ENCODE results near the gene TEX19.

The TEX19 gene

DNA sequence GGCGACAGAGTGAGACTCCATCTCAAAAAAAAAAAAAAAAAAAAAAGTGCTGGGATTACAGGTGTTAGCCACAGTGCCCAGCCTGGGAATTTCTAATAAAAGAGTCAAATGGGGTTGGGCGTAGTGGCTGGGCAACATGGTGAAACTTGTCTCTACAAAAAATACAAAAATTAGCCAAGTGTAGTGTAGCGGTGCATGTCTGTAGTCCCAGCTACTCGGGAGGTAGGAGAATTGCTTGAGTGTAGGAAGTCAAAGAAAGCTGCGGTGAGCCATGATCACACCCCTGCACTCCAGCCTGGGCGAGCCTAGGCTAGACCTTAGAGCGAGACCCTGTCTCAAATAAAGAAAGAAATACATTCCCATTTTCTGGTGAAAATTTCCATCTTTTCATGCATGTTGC is 10.2 kb downstream of the TEX19 start:
- no peaks in the 10 kb centered on the region for H3K9me3 ChIP-seq (ENCODE audit: low read length)
- H3K4me1 ChIP-seq (ENCODE audit: insufficient read depth, low read length, severe bottlenecking), result peaks cover 16% of the 10 kb centered on the region
- no peak for TF ChIP-seq EZH2 (IDR thresholded peaks at IDR 0.05; ENCODE audit: borderline replicate concordance, low read length)
- TF ChIP-seq, protein P1, sequence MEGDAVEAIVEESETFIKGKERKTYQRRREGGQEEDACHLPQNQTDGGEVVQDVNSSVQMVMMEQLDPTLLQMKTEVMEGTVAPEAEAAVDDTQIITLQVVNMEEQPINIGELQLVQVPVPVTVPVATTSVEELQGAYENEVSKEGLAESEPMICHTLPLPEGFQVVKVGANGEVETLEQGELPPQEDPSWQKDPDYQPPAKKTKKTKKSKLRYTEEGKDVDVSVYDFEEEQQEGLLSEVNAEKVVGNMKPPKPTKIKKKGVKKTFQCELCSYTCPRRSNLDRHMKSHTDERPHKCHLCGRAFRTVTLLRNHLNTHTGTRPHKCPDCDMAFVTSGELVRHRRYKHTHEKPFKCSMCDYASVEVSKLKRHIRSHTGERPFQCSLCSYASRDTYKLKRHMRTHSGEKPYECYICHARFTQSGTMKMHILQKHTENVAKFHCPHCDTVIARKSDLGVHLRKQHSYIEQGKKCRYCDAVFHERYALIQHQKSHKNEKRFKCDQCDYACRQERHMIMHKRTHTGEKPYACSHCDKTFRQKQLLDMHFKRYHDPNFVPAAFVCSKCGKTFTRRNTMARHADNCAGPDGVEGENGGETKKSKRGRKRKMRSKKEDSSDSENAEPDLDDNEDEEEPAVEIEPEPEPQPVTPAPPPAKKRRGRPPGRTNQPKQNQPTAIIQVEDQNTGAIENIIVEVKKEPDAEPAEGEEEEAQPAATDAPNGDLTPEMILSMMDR (IDR thresholded peaks at IDR 0.05; ENCODE audit: low read length), result no peak
- H3K27ac ChIP-seq (ENCODE audit: low read depth, low read length, poor library complexity, severe bottlenecking), result no peak overlapping the region
- no peaks in the 10 kb centered on the region; the same call in 1 of the 2 replicates for H3F3A ChIP-seq (ENCODE audit: insufficient read depth, low read length)
- H3K36me3 ChIP-seq (ENCODE audit: insufficient read depth, low read length), result no peaks in the 10 kb centered on the region; the same call in 1 of the 2 replicates
- H3K9me2 ChIP-seq (ENCODE audit: low read depth, low read length), result no peaks in the 10 kb centered on the region
- no peaks in the 10 kb centered on the region for H3K79me2 ChIP-seq (ENCODE audit: insufficient read depth, low read length)
- H2AFZ ChIP-seq (ENCODE audit: low read length), result no peak overlapping the region
- no peak overlapping the region for H3K4me3 ChIP-seq (ENCODE audit: low read depth, low read length, poor library complexity, severe bottlenecking)
- no peak overlapping the region for H3K9ac ChIP-seq (ENCODE audit: low read length)
- no peaks in the 10 kb centered on the region for H4K20me1 ChIP-seq (ENCODE audit: insufficient read depth, low read length)
- no peaks in the 10 kb centered on the region; the same call in 1 of the 2 replicates for H3K27me3 ChIP-seq (ENCODE audit: insufficient read depth, low read length)
- no peak overlapping the region for H3K4me2 ChIP-seq (ENCODE audit: low read length)

DNA sequence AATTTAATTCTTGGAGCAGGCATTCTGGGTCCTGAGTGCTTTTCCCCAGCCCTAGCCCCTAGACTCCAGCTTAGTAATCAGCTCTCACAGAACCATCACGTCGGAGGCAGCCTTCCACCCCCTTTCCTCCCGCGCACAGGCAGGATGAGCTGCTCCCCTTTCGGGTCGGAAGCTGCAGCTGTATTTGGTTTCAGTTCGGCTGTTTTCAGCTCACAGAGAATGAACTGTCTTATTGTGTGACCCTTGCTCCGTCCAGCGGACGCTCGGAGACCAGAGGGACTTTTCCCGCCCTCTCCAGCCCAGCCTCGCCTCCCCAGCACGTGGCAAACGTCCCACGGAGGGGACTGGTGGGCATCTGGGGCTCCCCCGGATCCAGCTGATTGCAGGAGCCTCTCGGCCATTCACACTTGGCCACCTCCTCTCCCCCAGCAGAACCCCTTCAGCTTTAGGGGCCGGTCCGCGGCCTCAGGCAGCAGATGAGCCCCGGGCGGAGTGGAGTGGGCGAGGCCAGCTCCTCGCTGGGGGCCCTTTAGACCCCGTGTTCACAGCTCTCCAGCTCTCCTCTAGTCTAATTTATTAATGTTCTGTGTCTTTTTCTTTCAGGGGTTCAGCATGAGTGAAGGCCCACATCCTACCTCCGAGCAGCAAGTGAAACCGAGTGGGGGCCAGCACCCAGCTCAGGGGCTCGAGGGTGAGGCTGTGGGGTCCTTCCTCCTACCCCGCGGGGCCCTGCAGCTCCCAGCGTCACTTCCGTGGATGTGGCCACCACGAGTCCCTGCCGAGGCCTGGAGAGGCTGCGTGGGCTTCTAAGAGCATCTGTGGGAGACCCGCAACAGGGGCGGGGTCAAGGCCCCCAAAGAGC is 11.7 kb downstream of the TEX19 start:
- Histone ChIP-seq H3K9ac (ENCODE audit: low read length) (peak overlapping the region; percentile 43; the same call in 1 of the 2 replicates), H3K79me2 (ENCODE audit: insufficient read depth, low read length) (no peaks in the 10 kb centered on the region), H4K20me1 (ENCODE audit: insufficient read depth, low read length) (no peaks in the 10 kb centered on the region), H3K4me1 (ENCODE audit: insufficient read depth, low read length, severe bottlenecking) (peaks cover 16% of the 10 kb centered on the region), H3K36me3 (ENCODE audit: insufficient read depth, low read length) (no peaks in the 10 kb centered on the region; the same call in 1 of the 2 replicates), H3K4me2 (ENCODE audit: low read length) (peak overlapping the region; percentile 81), H2AFZ (ENCODE audit: low read length) (no peak overlapping the region; the same call in 1 of the 2 replicates), H3K27ac (ENCODE audit: low read depth, low read length, poor library complexity, severe bottlenecking) (no peak overlapping the region), H3K9me2 (ENCODE audit: low read depth, low read length) (no peaks in the 10 kb centered on the region), H3K27me3 (ENCODE audit: insufficient read depth, low read length) (no peaks in the 10 kb centered on the region; the same call in 1 of the 2 replicates), H3F3A (ENCODE audit: insufficient read depth, low read length) (no peaks in the 10 kb centered on the region; the same call in 1 of the 2 replicates), H3K9me3 (ENCODE audit: low read length) (no peaks in the 10 kb centered on the region), H3K4me3 (ENCODE audit: low read depth, low read length, poor library complexity, severe bottlenecking) (peak overlapping the region; percentile 37)
- TF ChIP-seq, protein P1 (IDR thresholded peaks at IDR 0.05; ENCODE audit: low read length), result no peak

DNA sequence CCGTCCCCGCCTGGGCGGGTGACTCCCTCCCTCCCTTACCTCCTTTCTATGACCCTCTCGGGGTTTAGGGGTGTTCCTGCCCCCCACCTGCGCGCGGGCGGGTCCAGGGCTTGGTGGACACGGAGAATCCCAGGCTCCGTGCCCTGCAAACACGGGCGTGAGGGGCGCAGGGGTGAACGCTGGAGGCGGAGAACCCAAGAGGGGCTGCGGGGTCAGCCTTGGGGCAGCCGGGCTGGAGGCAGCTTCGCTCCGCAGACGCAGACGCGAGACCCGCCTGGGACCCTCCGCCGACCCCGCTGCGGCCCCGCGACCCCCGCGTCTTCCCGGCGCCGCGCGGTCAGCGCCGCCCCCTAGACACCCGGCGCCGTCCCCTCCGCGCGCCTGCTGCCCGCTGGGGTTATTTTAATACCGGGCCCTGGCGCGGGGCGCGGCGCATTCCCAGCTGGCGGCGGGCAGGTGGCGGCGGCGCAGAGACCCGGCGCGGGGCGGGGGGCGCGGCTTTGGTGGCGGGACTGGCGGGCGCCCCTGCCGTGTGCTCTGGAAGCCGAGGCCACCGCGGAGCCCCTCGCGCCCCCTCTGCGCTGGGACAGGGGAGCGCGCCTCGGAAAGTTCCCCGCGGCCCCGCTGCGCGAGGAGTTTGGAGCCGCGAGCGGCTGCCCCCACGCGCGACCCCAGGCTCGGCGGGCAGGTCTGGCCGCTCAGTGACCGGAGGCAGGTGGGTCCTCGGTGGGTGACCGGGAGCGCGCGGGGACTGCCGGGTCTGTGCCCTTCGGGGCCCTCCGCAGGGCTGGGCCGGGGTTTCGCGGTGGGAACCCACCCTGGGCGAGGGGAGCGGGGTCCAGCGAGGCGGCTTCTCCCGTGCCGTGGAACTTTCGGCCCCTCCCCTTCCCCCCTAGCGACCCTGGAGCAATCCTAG is 12.5 kb downstream of the TEX19 start, which contains the start of gene UTS2R:
Gene UTS2R (plus strand): TSS at position 433 of the 916 bp plus-strand sequence. CDS start 2,560 bp downstream, outside the sequence.
- Histone ChIP-seq H2AFZ (ENCODE audit: low read length) (no peak within 1 kb of the TSS; the same call in 1 of the 2 replicates), H3K36me3 (ENCODE audit: insufficient read depth, low read length) (no peaks in the 10 kb centered on the region; the same call in 1 of the 2 replicates), H3K27ac (ENCODE audit: low read depth, low read length, poor library complexity, severe bottlenecking) (no peak within 1 kb of the TSS), H3K79me2 (ENCODE audit: insufficient read depth, low read length) (no peaks in the 10 kb centered on the region), H3K4me2 (ENCODE audit: low read length) (peak within 1 kb of the TSS; percentile 81), H3K9ac (ENCODE audit: low read length) (peak within 1 kb of the TSS; percentile 43; the same call in 1 of the 2 replicates), H4K20me1 (ENCODE audit: insufficient read depth, low read length) (no peaks in the 10 kb centered on the region), H3K9me3 (ENCODE audit: low read length) (no peaks in the 10 kb centered on the region), H3K27me3 (ENCODE audit: insufficient read depth, low read length) (no peaks in the 10 kb centered on the region; the same call in 1 of the 2 replicates), H3K4me1 (ENCODE audit: insufficient read depth, low read length, severe bottlenecking) (peaks cover 16% of the 10 kb centered on the region), H3K9me2 (ENCODE audit: low read depth, low read length) (no peaks in the 10 kb centered on the region), H3K4me3 (ENCODE audit: low read depth, low read length, poor library complexity, severe bottlenecking) (peak within 1 kb of the TSS; percentile 37), H3F3A (ENCODE audit: insufficient read depth, low read length) (no peaks in the 10 kb centered on the region; the same call in 1 of the 2 replicates)
- TF ChIP-seq, protein P1 (IDR thresholded peaks at IDR 0.05; ENCODE audit: low read length), result no peak
- no peak for TF ChIP-seq EZH2 (IDR thresholded peaks at IDR 0.05; ENCODE audit: borderline replicate concordance, low read length)

Measured in OCI-LY1 (cell line).